Measurements from ENCODE around the gene SPTSSB. TPM values are rescaled to one million over a fixed set of nuclear protein-coding genes. Genes with fewer than 3 reads are reported as not detected.

The SPTSSB gene
- total and polyA plus RNA-seq, 7 donors: 0.09 to 6.0 (median 0.46) TPM; not detected in 4

- intact Hi-C loops (cut with DNase I): no loop called here
- Histone ChIP-seq H3K9me3 (no peaks in the 10 kb centered on the region), H3K4me3 (no peak overlapping the region), H3K27ac (no peak overlapping the region), H3K27me3 (no peaks in the 10 kb centered on the region), H3K36me3 (no peaks in the 10 kb centered on the region), H3K4me1 (no peaks in the 10 kb centered on the region)
- TF ChIP-seq EP300 (IDR thresholded peaks at IDR 0.05) (no peak), CTCF (IDR thresholded peaks at IDR 0.05) (no peak), POLR2AphosphoS5 (IDR thresholded peaks at IDR 0.05) (no peak), POLR2A (IDR thresholded peaks at IDR 0.05) (no peak)
- no peak for DNase-seq
- 81 to 91% methylated on average over 5 of the region's 5 CpGs for WGBS, 2 donors
These were observed 23.6 kb downstream of the SPTSSB start for GRCh38 chr3:161347726-161348125.

GRCh38 chr3:161345023-161345422 lies 26.3 kb downstream of the SPTSSB start:
- no peak overlapping the region for H3K4me3 ChIP-seq
- H3K4me1 ChIP-seq: no peaks in the 10 kb centered on the region
- no peaks in the 10 kb centered on the region for H3K27me3 ChIP-seq
- H3K27ac ChIP-seq: no peak overlapping the region
- H3K9me3 ChIP-seq: no peaks in the 10 kb centered on the region
- TF ChIP-seq POLR2A (IDR thresholded peaks at IDR 0.05): no peak
- no peaks in the 10 kb centered on the region for H3K36me3 ChIP-seq
- no peak for DNase-seq
- intact Hi-C loops (cut with DNase I): no loop called here
- 42 to 73% methylated on average over 2 of the region's 2 CpGs for WGBS, 2 donors

GRCh38 chr3:161343986-161344385 lies 27.3 kb downstream of the SPTSSB start:
- Histone ChIP-seq H3K4me1 (no peaks in the 10 kb centered on the region), H3K36me3 (no peaks in the 10 kb centered on the region), H3K27me3 (no peaks in the 10 kb centered on the region), H3K9me3 (no peaks in the 10 kb centered on the region), H3K4me3 (no peak overlapping the region), H3K27ac (no peak overlapping the region)
- TF ChIP-seq POLR2A (IDR thresholded peaks at IDR 0.05): no peak
- TF ChIP-seq POLR2AphosphoS5 (IDR thresholded peaks at IDR 0.05): no peak
- TF ChIP-seq EP300 (IDR thresholded peaks at IDR 0.05): no peak
- no peak for TF ChIP-seq CTCF (IDR thresholded peaks at IDR 0.05)
- DNase-seq: no peak
- WGBS, 2 donors: 93 to 94% methylated on average over 1 of the region's 1 CpG
- intact Hi-C loops (cut with DNase I): no loop called here

- TF ChIP-seq EP300 (IDR thresholded peaks at IDR 0.05): no peak
- TF ChIP-seq POLR2A (IDR thresholded peaks at IDR 0.05): no peak
- no peak for TF ChIP-seq CTCF (IDR thresholded peaks at IDR 0.05)
- TF ChIP-seq POLR2AphosphoS5 (IDR thresholded peaks at IDR 0.05): no peak
- Histone ChIP-seq H3K4me1 (no peaks in the 10 kb centered on the region), H3K9me3 (no peaks in the 10 kb centered on the region), H3K27me3 (no peaks in the 10 kb centered on the region), H3K36me3 (no peaks in the 10 kb centered on the region), H3K27ac (no peak overlapping the region), H3K4me3 (no peak overlapping the region)
- no peak for DNase-seq
- intact Hi-C loops (cut with DNase I): no loop called here
- WGBS, 2 donors: 78 to 84% methylated on average over 3 of the region's 3 CpGs
These were observed 27.8 kb downstream of the SPTSSB start for GRCh38 chr3:161343540-161343939.

- H3K9me3 ChIP-seq: no peaks in the 10 kb centered on the region
- H3K4me1 ChIP-seq: no peaks in the 10 kb centered on the region
- DNase-seq: no peak
- intact Hi-C loops (cut with DNase I): no loop called here
- no peak overlapping the region for H3K4me3 ChIP-seq
- H3K27ac ChIP-seq: no peak overlapping the region
- no peak for TF ChIP-seq POLR2AphosphoS5 (IDR thresholded peaks at IDR 0.05)
- no peak for TF ChIP-seq EP300 (IDR thresholded peaks at IDR 0.05)
- no peak for TF ChIP-seq CTCF (IDR thresholded peaks at IDR 0.05)
- no peak for TF ChIP-seq POLR2A (IDR thresholded peaks at IDR 0.05)
- H3K27me3 ChIP-seq: no peaks in the 10 kb centered on the region
- WGBS, 2 donors: 68 to 79% methylated on average over 3 of the region's 3 CpGs
- no peaks in the 10 kb centered on the region for H3K36me3 ChIP-seq
These were observed 28.7 kb downstream of the SPTSSB start for GRCh38 chr3:161342629-161343028.
